ENCODE data around the gene FXYD1. TPM values are rescaled to one million over a fixed set of nuclear protein-coding genes. Genes with fewer than 3 reads are reported as not detected.

The FXYD1 gene
- total RNA-seq, 4 donors from 2014 or later = 3.9 to 29.9 (median 10.1) TPM; not detected in 1

DNA sequence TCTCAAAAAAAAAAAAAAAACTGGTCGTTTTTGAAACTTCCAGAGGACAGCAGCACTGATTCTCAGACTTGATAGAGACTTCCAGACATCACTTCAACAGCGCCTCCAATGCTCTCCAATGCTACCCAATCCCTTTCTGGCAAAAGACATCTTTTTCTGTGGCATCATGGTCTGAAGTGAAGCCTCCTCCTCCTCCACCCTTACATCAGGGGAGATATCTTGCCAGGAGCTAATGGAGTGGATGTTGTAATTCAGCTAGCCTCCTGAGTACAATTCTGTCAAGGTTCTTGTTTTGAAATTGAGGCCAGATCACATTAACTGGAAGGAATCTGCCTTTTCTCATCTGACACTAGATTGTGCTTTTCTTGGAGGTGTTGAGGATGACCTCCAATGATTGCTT, 40.1 kb downstream of the FXYD1 start:
- H3K4me3 ChIP-seq = no peak overlapping the region
- no peak overlapping the region for H3K27ac ChIP-seq
- no peaks in the 10 kb centered on the region for H3K4me1 ChIP-seq
- H3K27me3 ChIP-seq = peaks cover 0 to 6% (median 0%) of the 10 kb centered on the region in 4 donors
- 48 to 53% methylated on average over 2 of the region's 2 CpGs for WGBS, 2 donors
- no peak for TF ChIP-seq POLR2A (IDR thresholded peaks at IDR 0.05)
- intact Hi-C loops (cut with DNase I) = no loop called here
- no peaks in the 10 kb centered on the region for H3K9me3 ChIP-seq
- DNase-seq = no peak
- H3K36me3 ChIP-seq = no peaks in the 10 kb centered on the region

- Histone ChIP-seq H3K36me3 (no peaks in the 10 kb centered on the region), H3K4me3 (no peak overlapping the region), H3K9me3 (no peaks in the 10 kb centered on the region), H3K27ac (no peak overlapping the region), H3K27me3 (peaks cover 0 to 6% (median 0%) of the 10 kb centered on the region in 4 donors), H3K4me1 (no peaks in the 10 kb centered on the region)
- intact Hi-C loops (cut with DNase I) = no loop called here
- WGBS, 2 donors = 68 to 76% methylated on average over 3 of the region's 3 CpGs
- TF ChIP-seq POLR2A (IDR thresholded peaks at IDR 0.05) (no peak), CTCF (IDR thresholded peaks at IDR 0.05) (no peak)
- no peak for DNase-seq
Observed at GRCh38 chr19:35179830-35180229, 41.2 kb downstream of the FXYD1 start.

GRCh38 chr19:35181387-35181786, 42.8 kb downstream of the FXYD1 start:
- DNase-seq = no peak
- 82 to 86% methylated on average over 1 of the region's 1 CpG for WGBS, 2 donors
- no peaks in the 10 kb centered on the region for H3K9me3 ChIP-seq
- intact Hi-C loops (cut with DNase I) = no loop called here
- H3K36me3 ChIP-seq = no peaks in the 10 kb centered on the region
- H3K4me1 ChIP-seq = no peaks in the 10 kb centered on the region
- TF ChIP-seq POLR2A (IDR thresholded peaks at IDR 0.05) = no peak
- TF ChIP-seq CTCF (IDR thresholded peaks at IDR 0.05) = no peak
- no peak overlapping the region for H3K4me3 ChIP-seq
- H3K27ac ChIP-seq = no peak overlapping the region
- peaks cover 0 to 6% (median 0%) of the 10 kb centered on the region in 4 donors for H3K27me3 ChIP-seq

- H3K27me3 ChIP-seq = peaks cover 0 to 6% (median 0%) of the 10 kb centered on the region in 4 donors
- H3K9me3 ChIP-seq = no peaks in the 10 kb centered on the region
- DNase-seq = no peak
- no peaks in the 10 kb centered on the region for H3K4me1 ChIP-seq
- no peak overlapping the region for H3K4me3 ChIP-seq
- intact Hi-C loops (cut with DNase I) = no loop called here
- 85 to 88% methylated on average over 1 of the region's 1 CpG for WGBS, 2 donors
- H3K36me3 ChIP-seq = no peaks in the 10 kb centered on the region
- TF ChIP-seq CTCF (IDR thresholded peaks at IDR 0.05) (no peak), POLR2A (IDR thresholded peaks at IDR 0.05) (no peak)
- no peak overlapping the region for H3K27ac ChIP-seq
Observed at GRCh38 chr19:35184267-35184666, 45.6 kb downstream of the FXYD1 start.

- 63 to 76% methylated on average over 2 of the region's 2 CpGs for WGBS, 2 donors
Observed at GRCh38 chr19:35184884-35185283, 46.3 kb downstream of the FXYD1 start.

More at GRCh38 chr19:35184884-35185283, 46.3 kb downstream of the FXYD1 start:
- H3K27me3 ChIP-seq = peaks cover 0 to 6% (median 0%) of the 10 kb centered on the region in 4 donors
- DNase-seq = no peak
- no peaks in the 10 kb centered on the region for H3K9me3 ChIP-seq
- H3K27ac ChIP-seq = no peak overlapping the region
- H3K36me3 ChIP-seq = no peaks in the 10 kb centered on the region
- no peak overlapping the region for H3K4me3 ChIP-seq
- H3K4me1 ChIP-seq = no peaks in the 10 kb centered on the region
- intact Hi-C loops (cut with DNase I) = no loop called here
- no peak for TF ChIP-seq CTCF (IDR thresholded peaks at IDR 0.05)
- TF ChIP-seq POLR2A (IDR thresholded peaks at IDR 0.05) = no peak

Small RNA genes within 50 kb of the gene (small RNA-seq; reads per million reads assigned to genes)
- 0 reads per million in 4 donors for gene AC020907.2

Other genes starting within 250 kb of the FXYD1 start
- gene ZNF30, start 211.9 kb upstream of the FXYD1 start, total RNA-seq = 10 to 100 TPM in 1 of 4 donors, 1 to 10 TPM in 1, under 1 TPM in 2; 0.26 to 30.2 (median 1.3) TPM
- gene ZNF792, start 174.6 kb upstream of the FXYD1 start, total RNA-seq = 1 to 10 TPM; 1.0 to 4.6 (median 2.7) TPM
- gene GRAMD1A, start 138.5 kb upstream of the FXYD1 start, total RNA-seq = 10 to 100 TPM in 2 of 4 donors, 1 to 10 TPM in 2; 4.6 to 23.3 (median 8.8) TPM
- 1 to 10 TPM in 2 of 4 donors, under 1 TPM in 1, not detected in 1; 0.26 to 5.9 (median 1.2) TPM for gene SCN1B, start 108.4 kb upstream of the FXYD1 start, total RNA-seq
- under 1 TPM in 2 of 4 donors, not detected in 2; 0.19 to 0.47 TPM for gene HPN, start 97.1 kb upstream of the FXYD1 start, total RNA-seq
- gene FXYD3, start 23.0 kb upstream of the FXYD1 start, total RNA-seq = 100 to 1,000 TPM; 282 to 837 (median 489) TPM
- 1 to 10 TPM; 1.3 to 8.2 (median 1.6) TPM for gene LGI4, start 3.8 kb upstream of the FXYD1 start, total RNA-seq
- not detected for gene FXYD7, start 4.4 kb downstream of the FXYD1 start, total RNA-seq
- gene FXYD5, start 15.9 kb downstream of the FXYD1 start, total RNA-seq = 100 to 1,000 TPM in 1 of 4 donors, 10 to 100 TPM in 3; 39.3 to 146 (median 45.7) TPM
- not detected for gene FAM187B, start 89.9 kb downstream of the FXYD1 start, total RNA-seq
- gene LSR, start 110.2 kb downstream of the FXYD1 start, total RNA-seq = 100 to 1,000 TPM in 1 of 4 donors, 10 to 100 TPM in 3; 36.0 to 113 (median 79.4) TPM
- 10 to 100 TPM; 56.1 to 79.7 (median 59.0) TPM for gene USF2, start 130.1 kb downstream of the FXYD1 start, total RNA-seq
- not detected for gene HAMP, start 143.7 kb downstream of the FXYD1 start, total RNA-seq
- 1 to 10 TPM in 1 of 4 donors, not detected in 3; 2.3 TPM for gene MAG, start 153.3 kb downstream of the FXYD1 start, total RNA-seq
- gene CD22, start 190.4 kb downstream of the FXYD1 start, total RNA-seq = 1 to 10 TPM in 2 of 4 donors, under 1 TPM in 2; 0.11 to 6.1 (median 1.9) TPM
- gene FFAR1, start 209.1 kb downstream of the FXYD1 start, total RNA-seq = not detected
- gene FFAR3, start 219.6 kb downstream of the FXYD1 start, total RNA-seq = not detected
- gene GPR42, start 232.2 kb downstream of the FXYD1 start, total RNA-seq = not detected

Data from esophagus squamous epithelium (tissue), 5 donors.